Testis (tissue), 2 donors: ENCODE results near the gene SLC25A36.

Experiments used
- POLR2A ChIP-seq: fragments of 450-650 bp; IDR thresholded peaks from one replicate; pipeline ENCODE4 v1.6.1; 2017; ENCODE audit warnings: antibody characterized with exemption, mild to moderate bottlenecking, moderate library complexity
- TF ChIP-seq, protein P1 (sequence below), 3 experiments: fragments of 450-650 bp in 2 of 3; fragments of 200-600 bp in 1 of 3; sonication (generic) in 1 of 3; IDR thresholded peaks; one replicate each; pipeline ENCODE4 v1.5.1; 2016 to 2019; ENCODE audit warnings: antibody characterized with exemption in 3 of 3, mild to moderate bottlenecking in 2 of 3, moderate library complexity in 1 of 3

DNA sequence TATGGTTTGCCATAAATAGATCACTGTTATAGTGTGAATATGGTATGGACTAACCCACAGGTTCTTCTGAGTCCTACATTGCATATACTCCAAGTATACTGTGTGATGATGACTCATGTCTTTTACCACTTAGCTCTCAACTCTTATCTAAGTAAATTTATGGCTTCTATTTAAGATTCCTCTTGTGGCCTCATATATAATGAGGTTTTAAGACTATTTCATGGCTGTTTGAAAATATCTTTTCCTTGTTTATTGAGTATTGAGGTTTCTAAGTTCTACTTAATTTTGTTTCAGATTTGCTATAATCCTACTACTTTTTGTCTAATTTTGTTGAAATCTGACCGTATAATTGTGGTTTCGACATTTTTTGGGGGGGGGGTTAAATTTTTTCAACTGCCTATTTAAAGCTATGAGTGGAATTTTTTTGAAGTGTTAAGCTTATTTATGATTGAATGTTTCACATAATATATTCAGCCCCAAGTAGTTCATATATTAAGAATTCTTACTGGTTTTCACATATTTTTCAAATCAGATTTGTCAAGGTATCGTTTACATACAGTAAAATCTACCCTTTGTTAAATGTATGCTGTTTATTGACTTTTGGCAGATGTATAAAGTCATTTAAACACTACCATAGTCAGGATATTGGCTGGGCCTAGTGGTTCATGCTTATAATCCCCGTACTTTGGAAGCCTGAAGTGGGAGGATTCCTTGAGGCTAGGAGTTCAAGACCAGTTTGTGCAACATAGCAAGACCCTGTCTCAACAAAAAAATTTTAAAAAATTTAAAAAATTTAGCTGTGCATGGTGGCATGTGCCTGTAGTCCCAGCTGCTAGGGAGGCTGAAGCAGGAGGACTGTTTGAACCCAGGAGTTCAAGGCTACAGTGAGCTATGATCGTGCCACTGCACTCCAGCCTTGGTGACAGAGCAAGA, 11.7 kb downstream of the SLC25A36 start:
- TF ChIP-seq, protein P1, sequence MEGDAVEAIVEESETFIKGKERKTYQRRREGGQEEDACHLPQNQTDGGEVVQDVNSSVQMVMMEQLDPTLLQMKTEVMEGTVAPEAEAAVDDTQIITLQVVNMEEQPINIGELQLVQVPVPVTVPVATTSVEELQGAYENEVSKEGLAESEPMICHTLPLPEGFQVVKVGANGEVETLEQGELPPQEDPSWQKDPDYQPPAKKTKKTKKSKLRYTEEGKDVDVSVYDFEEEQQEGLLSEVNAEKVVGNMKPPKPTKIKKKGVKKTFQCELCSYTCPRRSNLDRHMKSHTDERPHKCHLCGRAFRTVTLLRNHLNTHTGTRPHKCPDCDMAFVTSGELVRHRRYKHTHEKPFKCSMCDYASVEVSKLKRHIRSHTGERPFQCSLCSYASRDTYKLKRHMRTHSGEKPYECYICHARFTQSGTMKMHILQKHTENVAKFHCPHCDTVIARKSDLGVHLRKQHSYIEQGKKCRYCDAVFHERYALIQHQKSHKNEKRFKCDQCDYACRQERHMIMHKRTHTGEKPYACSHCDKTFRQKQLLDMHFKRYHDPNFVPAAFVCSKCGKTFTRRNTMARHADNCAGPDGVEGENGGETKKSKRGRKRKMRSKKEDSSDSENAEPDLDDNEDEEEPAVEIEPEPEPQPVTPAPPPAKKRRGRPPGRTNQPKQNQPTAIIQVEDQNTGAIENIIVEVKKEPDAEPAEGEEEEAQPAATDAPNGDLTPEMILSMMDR (IDR thresholded peaks at IDR 0.05): no peak
- TF ChIP-seq POLR2A: no peak
